ENCODE measurements around the gene DRC7.

- TF ChIP-seq EP300 (conservative IDR thresholded peaks at IDR 0.05; ENCODE audit: poor library complexity, severe bottlenecking) (no peak), CTCF (IDR thresholded peaks at IDR 0.05; ENCODE audit: poor library complexity, severe bottlenecking) (no peak)
These were observed 75.8 kb downstream of the DRC7 start for GRCh38 chr16:57770361-57770760.

All from neural cell (in vitro differentiated cells).